Islet precursor cell (in vitro differentiated cells): ENCODE results near the gene NOXA1.
"Not testable (repeated sequence)": the region's sequence is repeated elsewhere in the genome, so short reads cannot be mapped to it uniquely, and the experiment has no call there.

Experiments
- DNase-seq: peaks from one replicate; pipeline ENCODE4 v3.0.0-alpha.2; 2018

NOXA1 gene

GRCh38 chr9:137466389-137467085 lies 43.3 kb downstream of the NOXA1 start:
- not testable (repeated sequence) for DNase-seq

DNA sequence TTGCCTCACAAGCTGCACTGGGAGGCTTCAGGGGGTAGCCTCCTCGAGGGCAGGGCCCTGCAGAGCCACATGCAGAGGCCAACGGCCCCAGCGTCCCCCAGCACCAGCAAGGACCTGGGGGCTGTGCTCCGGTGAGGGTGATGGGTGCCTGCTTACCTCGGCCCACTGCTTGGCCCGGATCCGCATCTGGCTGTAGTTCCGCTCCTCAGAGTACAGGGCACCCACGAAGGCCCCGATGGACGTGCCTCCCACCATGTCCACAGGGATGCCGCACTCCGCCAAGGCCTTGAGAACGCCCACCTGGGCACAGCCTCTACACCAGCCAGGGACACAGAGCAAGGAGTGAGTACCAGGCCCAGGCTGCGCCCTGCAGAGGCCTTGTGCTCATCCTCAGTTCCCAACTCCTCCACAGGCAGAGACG lies 44.0 kb downstream of the NOXA1 start:
- no peak for DNase-seq

GRCh38 chr9:137467896-137468295 lies 44.7 kb downstream of the NOXA1 start:
- no peak for DNase-seq

DNA sequence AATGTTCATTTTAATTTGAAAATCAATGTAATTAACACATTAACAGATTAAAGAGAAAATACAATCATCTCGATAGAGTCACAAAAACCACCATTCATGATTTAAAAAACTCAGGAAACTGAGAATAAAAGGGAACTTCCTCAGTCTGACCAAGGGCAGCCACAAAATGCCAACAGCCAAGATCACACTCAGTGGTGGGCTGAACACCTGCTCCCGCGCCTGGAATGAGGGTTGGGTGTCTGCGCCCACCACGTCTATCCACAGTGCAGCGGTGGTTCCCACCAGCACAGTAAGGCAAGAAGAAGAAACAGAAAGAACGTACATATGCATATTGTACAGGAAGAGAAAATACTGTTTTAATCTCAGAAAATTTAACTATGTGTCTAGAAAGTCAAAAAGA lies 47.6 kb downstream of the NOXA1 start:
- DNase-seq: no peak

GRCh38 chr9:137474271-137474670 lies 51.1 kb downstream of the NOXA1 start:
- DNase-seq: no peak

DNA sequence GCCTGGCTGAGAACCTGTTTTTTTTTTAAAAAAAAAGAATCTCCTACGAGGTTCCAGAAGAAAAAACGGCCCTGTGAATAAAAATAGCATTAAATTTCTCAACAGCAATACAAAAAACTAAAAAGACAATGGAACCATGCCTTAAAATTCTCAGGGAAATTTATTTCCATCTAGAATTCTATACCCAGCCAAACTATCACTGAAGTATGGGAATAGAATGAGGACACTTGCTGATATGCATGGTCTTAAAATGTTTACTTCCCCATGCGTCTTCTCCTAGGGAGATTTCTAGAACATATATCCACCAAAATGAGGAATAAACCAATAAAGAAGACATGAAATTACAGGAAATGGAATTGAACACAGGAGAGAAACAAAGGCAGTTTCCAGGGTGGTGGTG lies 52.5 kb downstream of the NOXA1 start:
- DNase-seq: no peak

DNA sequence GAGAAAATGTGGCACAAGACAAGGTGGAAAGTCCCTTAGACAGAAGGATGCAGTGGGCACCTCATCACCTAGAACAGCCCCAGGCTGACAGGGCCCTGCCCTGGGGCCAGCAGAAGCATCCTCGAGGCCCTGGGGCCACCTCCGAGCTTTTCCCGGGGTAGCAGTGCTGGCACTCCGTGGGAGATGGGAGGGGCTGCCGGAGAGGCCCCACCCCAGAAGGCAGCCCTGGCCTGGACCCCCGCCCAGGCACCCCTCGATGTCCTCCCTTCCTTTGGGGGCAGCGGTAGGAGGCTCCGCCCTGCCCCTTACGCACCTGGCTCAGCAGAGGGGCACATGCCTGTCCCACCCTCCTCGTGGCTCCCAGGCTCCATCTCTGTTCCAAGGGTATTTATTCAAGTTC lies 53.7 kb downstream of the NOXA1 start:
- no peak for DNase-seq

GRCh38 chr9:137477778-137478612 lies 54.8 kb downstream of the NOXA1 start:
- no peak for DNase-seq

DNA sequence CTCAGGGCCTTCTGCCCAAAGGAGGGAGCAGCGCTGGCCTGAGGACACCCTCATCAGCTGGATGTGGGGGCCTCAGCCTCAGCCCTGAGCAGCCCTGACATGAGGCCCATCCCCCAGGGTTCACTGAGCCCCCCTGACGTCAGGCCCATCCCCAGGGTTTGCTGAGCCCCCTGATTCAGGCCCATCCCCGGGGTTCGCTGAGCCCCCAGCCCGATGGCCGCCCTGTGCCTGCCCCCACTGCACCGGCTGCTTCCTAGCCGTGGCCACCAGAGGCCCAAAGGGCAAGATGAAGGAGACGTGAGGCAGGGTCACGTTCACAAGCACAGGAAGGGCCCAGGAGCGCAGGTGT lies 55.4 kb downstream of the NOXA1 start:
- no peak for DNase-seq

DNA sequence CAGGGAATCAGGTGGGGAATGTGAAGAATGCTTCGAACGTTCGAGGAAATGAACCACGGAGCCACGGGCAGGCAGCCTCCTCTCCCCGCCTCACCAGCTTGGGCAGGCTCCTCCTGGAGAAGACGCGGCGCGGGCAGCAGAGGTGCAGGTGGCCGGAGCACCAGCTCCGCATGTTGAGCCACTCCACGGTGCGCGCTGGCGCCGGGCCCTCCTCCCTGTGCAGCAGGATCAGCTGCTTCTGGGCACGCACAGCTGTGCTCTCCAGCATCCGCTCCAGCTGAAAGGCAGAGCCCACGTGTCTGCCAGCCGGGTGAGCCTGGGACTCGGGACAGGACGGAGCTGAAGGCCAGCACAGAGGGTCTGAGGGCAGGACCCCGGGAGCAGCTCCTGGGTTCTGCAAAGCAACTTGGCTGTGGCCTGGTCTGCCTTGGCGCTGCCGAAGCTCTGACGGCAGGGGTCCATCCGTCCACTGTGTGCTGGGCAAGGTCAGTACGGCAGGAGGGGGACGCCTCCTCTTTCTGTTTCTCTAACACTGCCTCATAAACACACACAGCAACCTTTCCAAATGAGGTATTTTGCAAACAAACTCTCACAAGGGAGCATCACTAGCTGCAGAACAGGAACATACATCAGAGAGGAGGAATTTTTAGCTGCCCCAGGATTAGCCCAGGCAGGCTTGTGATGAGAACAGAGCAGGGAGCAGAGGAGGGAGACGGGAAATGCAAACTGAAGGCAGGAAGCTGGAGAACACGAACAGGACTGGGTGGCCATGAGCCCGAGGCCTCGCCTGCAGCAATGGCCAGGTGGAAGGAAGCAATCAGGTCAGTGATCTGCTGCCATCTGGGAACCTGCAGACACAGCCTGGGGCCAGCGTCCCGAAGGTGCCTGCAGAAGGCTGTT lies 56.0 kb downstream of the NOXA1 start:
- no peak for DNase-seq

DNA sequence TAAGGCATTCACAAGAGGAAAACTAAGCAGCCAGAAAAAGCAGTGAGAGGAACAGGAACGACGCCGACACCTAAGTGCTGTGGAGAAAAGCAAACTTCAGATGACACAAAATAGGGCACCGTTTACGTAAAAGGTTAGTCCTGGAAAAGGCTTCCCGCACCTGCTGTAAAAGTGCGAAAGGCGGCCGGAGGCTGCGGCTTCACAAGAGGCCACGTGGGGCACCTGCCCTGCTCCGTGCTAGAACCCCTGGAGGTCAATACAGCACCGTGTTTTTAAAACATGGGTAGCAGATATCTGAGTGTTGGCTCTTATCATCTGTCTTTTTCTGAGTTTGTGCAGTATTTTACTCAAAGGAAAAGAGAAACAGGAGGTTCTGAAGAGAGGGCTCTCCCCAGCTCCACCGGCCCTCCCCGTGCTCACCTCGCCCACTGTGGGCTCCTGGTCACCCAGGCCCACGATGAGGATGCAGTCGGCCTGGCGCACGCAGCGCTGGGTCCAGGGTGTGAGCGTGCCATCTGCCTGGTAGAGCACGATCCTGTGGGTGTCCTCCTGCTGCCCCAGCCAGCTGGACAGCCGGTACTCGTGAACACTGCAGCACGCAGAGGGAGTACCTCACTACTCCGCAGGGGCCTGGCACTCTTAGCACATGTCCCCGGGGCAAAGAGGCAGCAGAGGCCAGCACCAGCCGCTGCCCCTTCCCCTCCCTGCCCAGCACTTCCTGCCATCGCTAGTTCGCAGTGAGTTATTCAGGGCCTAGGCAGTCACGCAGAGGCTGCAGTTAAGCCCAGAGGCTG lies 56.9 kb downstream of the NOXA1 start:
- no peak for DNase-seq

DNA sequence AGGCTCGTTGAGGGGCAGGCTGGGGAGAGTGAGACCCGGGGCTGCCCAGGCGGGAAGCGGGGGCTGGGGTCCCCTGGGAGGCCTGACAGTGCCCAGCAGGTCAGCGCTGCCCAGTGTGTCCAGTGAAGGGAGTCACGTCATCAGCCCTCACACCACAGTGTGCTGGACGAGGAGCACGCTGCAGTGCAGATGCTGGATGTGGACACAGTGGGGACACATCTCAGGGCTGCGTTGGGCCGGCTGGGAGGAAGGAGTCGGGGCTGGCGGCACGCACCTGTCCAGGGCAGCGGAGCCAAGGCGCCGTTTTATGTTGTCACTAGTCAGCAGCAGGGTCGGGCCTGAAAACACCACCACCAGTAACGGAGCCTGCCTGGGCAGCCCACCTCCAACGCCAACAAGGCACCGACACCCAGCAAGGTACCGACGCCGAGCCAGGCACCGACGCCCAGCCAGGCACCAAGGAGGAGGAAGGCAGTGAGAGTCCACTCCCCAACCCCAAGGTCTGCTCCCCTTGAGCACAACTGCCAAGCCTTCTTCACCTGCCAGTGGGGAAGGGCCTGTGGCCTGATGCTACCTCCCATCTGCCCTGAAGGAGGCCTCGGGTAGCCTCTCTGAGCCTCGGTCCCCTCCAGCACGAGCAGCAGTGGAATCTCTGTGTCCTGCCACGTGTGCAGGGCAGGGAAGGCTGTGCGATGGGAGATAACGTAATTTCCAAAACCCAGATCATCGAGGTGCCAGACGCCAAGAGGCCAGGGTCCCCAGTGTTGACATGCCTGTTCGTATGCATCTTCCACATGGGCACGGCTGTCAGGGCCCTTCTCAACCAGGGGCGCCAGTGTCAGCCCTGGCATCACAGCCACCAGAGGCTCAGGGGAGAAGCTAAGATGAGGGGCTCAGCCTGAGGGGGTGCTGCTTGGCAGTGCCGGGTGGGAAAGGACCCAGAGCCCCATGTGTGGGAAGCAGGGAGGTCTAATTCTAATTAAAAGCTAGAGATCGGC lies 57.8 kb downstream of the NOXA1 start:
- no peak for DNase-seq

DNA sequence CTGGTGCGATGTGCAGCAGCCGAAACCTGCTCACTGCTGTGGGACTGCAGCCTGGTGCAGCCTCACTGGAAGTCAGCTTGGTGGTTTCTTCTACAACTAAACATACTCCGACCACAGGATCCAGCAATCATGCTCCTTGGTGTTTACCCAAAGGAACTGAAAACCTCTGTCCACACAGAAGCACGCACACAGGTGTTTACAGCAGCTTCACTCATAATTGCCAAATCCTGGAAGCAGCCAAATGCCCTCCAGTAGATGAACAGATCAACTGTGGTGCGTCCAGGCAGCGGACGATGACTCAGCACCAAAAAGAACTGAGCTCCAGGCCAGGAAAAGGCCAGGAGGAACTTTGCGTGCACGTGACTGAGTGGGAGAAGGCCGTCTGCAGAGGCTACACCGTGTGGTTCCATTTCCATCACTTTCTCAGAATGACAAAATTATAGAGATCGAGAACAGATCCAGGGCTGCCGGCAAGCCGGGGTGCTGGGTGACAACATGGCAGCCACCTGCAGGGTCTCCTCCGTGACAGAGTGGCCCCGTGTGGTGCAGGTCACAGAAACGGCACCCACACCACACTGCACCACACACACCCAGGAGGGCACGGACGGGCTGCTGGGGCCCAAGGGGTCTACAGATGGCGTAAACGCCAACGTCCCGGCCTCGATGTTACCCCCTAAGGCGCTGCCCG lies 59.0 kb downstream of the NOXA1 start:
- peak; percentile 83 for DNase-seq
